GM19239 (cell line): ENCODE results near the gene FAM174B.

ENCODE experiments used
- DNase-seq: peaks from one replicate; pipeline ENCODE4 v3.0.0; 2011; ENCODE audit warnings: low spot score; ENCODE audit not compliant: insufficient read length
- FAIRE-seq: peaks from 2 replicates; lab custom pipeline; 2011; peaks lifted over from hg19 to GRCh38; lab: Jason Lieb, UNC

The FAM174B gene

DNA sequence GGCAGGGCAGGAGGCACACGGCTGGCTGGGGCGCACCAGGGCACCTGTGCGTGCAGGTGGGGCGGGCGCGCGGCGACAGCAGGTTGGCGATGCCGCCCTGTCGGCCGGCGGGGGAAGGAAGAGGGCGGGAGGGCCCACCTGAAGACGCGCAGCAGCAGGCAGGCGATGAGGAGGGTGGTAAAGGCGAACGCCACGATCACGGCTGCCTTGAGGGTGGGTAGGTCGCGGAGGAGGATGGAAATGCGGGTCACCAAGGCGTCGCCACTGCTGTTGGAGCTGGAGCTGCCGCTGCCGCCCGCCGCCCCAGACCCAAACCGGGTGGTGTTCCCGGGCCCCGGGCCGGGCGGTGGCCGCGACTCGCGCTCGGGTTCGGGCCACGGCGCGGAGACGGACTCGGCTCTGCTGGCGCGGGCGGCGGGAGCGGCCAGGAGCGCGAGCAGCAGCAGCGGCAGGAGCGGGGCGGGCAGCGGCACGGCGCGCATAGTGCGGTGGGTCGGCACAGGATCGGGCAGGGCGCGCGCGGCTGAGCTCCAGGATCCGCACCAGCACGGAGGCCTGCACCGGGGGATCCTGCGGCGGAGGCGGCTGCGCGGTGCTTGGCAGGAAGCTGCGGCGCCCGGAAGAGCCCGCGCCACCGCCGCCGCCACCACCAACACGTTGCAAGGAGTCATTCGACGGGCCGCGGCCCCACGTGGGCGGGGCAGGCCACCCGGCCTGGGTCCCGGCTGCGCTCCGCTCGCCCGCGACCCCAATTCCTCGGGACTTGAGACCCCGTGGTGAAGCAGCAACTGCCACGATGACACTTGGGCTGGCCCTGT lies at the start of gene FAM174B:
FAM174B (minus strand) TSS at position 598 of the 818 bp plus-strand sequence.
- FAIRE-seq (no peak), DNase-seq (no peak)

DNA sequence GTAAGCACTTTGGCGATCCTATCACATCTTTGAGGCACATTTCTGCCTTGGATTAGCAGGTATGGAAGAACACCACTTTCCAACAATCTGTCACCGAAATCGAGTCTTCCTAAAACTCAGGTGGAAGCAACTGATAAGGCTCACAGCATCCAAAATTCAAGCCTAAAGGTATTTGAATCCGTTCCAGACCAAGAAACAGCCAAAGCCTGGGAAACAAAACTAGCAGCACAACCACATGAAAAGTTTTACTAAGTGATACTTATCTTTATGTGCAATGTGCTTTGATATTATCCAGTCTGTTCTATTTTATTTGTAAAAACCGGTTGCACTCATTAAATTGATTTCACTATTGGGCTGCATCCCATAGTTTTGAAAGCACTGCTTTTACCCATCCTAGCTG lies 40.5 kb upstream of the FAM174B start:
- DNase-seq (no peak), FAIRE-seq (no peak)

DNA sequence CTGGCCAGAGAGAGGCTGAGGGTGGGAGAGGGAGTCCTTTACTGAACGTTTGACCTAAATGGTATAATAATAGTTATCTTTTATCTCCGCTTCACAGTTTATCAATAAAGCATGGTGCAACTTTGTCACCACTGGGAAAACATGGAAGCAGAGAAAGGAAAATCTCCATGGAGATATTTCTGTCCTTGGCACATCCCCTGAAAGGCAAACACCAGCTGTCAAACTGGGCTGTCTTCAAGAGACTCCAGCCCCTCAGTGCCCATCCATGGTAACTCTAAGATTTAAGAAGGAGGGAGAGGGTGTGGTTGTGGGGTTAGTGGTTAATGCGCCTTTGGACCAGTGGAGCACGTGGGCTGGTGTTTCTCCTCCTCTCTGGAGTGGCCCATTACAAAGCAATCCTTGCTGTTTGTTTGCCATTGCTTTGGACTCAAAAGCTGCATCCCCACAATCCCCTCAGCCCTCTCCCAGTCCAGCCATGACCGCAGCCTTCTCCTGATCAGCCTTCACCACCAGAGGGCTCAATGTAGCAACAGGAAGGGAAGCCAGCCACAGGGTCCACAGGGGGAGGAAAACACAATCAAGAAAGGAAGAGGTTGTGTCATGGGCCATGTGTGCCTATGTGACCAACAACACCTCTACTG lies 38.2 kb upstream of the FAM174B start:
- FAIRE-seq (no peak), DNase-seq (no peak)

DNA sequence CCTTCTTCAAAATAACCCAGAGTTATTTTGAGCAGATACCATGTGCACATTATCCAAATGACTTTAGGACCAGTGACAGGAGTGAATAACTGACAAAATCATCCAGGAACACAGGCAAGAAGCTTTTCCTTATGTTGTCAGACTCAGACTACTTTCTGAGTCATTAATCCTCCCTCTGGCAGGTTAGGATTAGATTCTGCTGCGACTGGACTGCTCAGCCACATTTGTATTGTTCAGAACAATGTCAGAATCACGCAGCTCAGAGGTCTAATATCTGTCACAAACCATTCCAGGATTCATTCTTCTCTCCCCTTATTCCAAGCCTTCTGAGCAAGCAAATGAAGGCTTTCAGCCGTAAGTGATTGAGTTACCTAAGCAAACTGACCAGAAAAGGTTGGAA lies 34.8 kb upstream of the FAM174B start:
- DNase-seq (no peak), FAIRE-seq (no peak)

DNA sequence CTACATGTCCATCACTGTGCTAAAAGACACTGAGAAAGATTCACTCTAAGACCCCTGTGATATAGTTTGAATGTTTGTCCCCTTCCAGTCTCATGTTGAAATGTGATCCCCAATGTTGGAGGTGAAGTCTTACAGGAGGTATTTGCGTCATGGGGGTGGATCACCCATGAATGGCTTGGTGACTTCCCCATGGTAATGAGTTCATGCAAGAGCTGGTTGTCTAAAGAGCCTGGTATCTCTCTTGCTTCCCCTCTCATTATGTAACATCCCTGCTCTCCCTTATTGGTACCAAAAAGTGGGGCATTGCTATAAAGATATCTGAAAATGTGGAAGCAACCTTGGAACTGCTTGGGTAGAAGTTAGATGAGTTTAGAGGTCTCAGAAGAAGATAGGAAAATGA lies 32.2 kb upstream of the FAM174B start:
- DNase-seq (no peak), FAIRE-seq (no peak)

DNA sequence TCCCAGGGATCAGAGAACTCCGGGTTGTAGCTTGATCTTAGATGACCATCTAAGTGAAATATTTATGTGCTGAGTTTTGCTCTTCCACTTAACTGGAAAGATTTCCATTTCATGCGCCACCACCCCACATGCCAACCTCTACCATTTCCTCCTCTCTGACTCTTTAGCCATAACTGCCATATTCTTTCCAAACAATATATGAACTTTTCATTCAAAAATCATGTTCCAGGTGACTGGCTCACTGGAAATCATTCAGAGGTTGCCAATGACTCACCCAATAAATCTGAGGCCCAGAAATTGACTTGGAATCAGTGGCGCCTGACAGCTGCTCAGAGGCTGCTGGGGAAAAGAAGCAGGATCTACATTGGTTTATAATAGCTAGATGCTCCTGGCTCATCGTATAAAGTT lies 31.6 kb upstream of the FAM174B start:
- FAIRE-seq, result no peak

DNA sequence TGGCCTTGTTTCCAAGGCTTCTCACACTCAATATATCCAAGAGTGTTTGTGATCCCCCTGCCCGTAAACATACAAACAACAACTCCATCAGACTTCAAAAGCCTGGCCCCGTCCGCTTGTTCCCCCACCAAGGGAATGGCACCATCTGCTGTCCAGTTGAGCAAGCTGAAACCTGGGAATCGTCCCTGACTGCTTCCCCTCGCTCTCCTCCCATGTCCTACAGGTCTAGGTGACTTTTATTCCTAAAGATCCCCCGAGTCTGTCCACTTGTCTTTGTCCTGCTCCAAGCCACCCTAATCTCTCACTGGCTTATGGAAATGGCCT lies 27.9 kb upstream of the FAM174B start:
- FAIRE-seq (no peak), DNase-seq (no peak)

More for the DNA sequence above, 31.6 kb upstream of the FAM174B start:
- no peak for DNase-seq

DNA sequence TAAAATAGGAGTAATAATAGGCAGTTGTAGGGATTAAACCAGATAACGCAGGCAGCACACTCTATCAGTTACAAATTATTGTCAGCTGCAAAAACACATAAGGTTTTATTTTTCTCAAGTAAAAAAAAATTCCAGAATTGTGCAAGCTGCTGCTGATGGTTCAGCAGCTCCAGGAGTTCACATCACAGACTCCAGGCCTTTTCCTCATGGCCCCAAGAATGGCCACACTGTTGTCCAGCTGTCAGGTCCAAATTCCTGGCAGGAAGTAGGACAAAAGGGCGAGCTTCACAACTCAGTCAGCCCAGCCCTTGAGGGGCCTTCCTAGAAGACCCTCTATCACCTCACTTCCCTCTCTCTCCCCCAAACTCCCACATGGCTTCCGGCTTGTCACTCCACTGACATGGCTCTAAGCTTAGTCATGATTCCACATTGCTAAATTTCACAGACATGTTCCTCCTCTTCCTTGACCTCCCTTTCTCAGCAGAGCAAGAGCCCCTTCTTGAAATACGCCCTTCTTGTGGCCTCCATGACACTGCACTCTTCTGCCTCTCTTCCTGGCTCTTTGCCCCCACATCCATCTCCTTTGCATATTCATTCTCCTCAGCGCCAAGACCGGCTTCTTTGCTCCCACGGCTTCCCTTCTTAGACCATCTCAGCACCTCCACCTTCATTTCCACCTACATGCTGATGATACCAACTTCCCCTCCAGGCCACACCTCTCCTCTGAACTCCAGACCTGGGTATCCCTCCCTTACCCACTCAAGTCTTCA lies 27.4 kb upstream of the FAM174B start:
- DNase-seq, result no peak
- FAIRE-seq, result no peak

DNA sequence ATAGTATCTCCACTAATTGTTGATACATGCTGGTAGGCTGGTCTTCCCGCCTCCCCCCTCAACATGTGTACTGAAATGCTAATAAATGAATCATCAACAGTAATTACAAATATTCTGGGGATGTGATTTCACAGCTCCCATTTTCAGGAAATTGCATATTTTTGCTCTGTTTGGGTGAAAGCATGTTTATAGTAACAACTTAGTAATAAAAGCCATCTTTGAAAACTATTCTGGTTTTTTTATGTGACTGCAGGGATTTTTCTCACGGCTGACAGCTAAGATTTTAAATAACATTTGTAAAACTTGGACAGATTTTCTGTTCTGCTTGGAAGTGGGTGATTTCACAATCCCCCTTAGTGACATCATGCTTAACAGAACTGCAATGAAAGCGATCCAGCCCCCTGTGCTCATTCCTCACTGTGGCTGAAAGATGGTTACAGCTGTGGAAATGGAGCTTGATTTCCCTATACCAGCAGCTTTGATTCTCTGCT lies 25.6 kb upstream of the FAM174B start:
- FAIRE-seq, result no peak
- DNase-seq, result no peak

DNA sequence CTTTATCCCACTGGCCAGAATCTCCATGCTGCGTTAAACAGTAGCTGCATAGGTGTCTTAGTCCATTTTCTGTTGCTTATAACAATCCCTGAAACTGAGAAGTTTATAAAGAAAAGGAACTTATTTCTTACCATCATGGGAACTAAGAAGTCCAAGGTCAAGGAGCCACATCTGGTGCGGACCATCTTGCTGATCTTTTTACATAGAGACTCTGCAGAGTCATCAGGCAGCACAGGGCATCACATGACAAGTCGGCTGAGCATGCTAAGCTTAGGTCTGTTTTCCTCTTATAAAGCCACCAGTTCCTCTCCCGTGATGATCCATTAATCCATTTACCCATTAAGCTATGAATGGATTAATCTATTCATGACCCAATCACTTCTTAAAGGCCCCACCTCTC lies 22.4 kb upstream of the FAM174B start:
- FAIRE-seq, result no peak
- no peak for DNase-seq

DNA sequence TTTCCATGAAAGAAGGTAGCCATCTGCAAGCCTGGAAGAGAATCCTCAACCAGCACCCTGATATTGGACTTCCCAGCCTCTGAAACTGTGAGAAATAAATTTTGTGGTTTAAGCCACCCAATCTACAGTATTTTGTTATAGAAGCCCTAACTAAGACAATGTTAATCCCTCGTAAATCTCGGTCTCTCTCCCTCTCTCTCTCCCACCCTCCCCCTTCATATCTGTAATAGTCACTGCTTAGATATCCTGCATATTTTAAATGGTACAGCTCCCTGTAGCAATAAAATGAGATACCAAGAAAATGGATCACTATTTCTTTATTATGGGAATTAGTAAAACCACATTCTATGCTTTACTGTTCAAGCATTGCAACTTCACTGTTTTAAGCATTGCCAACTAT lies 21.0 kb upstream of the FAM174B start:
- no peak for DNase-seq
- FAIRE-seq, result no peak

DNA sequence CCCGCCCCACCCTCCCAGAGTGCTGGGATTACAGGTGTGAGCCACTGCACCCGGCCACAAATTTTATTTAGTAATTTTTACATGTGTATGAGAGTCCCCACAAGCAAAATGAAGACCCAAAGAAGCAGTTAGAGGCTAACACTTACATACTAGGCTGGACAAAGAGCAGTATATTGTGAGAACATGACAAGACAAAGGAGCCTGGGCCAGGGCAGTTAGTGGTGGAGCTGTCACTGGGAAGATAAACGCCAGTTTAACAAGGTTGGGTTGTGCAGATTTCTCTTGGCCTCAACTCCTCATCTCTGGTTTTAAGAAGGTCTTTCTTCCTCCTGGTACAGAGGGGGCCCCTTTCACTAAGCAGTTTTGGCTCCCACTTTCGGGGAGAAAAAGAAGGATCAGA lies 19.9 kb upstream of the FAM174B start:
- DNase-seq (no peak), FAIRE-seq (no peak)

DNA sequence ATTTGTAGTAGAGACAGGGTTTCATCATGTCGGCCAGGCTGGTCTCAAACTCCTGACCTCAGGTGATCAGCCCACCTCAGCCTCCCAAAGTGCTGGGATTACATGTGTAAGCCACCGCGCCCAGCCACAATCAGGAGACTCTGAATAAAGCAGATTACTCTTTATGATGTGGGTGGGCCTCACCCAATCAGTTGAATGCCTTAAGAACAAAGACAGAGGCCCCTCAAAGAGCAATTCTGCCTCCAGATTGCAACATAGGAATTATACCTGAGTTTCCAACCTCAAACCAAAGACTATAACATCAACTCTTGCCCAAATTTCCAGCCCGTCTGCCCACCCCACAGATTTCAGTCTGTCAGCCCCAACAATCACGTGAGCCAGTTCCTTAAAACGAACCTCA lies 18.8 kb upstream of the FAM174B start:
- FAIRE-seq, result no peak
- no peak for DNase-seq

DNA sequence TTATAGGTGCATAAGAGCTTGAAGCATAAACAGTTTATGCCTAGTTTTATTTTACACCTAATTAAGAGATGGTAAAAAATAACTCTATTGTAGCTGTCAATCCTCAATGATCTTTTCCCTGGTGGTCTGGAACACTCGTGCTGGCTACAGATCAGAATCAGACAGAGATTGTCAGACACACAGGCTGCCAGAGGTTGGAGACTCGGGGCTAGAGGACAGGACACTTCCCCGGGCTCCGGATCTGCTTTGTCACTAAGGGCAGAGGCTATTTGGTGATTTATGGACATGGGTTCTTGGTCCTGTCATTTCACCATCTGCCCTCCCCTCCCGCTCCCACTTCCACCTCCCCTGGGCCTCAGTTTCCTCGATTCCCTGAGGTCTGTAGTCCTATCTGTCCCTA lies 16.5 kb upstream of the FAM174B start:
- DNase-seq, result no peak
- no peak for FAIRE-seq

DNA sequence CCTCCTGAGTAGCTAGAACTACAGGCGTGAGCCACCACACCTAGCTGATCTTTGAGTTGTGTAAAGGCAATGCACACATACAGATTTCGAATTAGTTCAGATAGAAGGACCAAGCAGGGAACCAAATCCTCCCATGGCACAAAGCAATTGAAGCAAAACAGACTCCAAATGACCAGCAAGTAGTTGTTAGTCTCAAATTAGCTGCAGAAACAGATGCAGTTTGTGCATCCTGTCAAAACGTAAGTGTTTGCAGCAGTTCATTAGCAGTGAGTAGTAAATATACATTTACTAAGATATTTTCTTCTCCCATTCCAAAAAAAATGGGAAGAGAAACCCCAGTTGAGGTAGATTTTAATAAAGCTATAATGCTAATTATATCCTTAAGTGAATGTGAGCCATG lies 15.8 kb upstream of the FAM174B start:
- FAIRE-seq, result no peak
- no peak for DNase-seq

DNA sequence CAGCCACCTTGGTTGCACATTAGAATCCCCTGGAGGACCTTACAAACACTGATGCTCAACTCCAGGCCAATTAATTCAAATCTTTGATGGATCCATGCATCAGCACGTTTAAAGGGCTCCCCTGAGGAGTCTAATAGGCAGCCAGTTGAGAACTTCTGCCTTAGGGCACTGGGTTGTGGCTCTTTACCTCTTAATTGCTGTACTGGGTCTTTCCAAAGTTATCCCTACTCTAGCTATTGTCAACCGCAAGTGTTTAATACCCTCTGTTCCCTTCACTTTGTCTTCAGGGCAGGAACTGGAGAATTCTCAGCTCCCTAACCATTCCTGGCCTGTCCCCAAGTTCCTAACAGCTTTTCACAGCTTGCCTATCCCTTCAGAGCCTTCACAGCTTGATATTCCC lies 15.0 kb upstream of the FAM174B start:
- FAIRE-seq, result no peak
- DNase-seq, result no peak

DNA sequence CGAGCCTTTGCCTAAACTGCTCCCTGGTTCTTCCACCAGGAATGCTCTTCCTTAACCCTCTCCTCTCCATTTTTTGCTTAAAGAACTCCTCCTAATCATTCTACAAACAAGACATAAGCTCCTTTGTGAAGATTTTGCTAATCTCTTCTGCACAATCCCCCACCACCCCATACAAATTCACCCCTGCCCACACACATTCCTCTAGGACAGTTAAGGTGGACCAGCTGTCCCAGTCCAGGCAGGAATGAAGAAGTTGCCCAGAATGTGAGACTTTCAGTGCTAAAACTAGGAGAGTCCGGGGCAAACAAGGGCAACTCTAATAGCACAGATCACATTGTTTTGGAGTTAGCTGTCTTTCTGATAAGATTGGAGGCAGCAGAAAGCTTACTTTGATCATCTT lies 13.9 kb upstream of the FAM174B start:
- DNase-seq (no peak), FAIRE-seq (no peak)

DNA sequence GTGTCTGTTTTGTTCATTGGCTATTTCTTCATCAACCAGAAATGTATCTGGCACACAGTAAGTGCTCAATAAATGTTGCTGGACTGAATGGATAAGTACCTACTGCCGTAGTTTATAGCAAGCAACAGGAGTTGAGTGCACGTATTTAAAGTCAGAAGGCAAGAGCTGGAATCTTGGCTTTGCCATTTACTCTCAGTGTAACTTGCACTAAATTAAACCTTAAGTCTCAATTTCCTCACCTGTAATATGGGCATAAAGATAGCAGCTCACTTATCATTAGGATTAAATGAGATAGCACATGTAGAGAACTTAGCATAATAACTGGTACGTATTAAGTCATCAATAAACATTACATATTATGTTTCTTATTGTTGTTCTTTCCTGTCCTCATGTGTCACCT lies 13.0 kb upstream of the FAM174B start:
- FAIRE-seq (no peak), DNase-seq (no peak)

DNA sequence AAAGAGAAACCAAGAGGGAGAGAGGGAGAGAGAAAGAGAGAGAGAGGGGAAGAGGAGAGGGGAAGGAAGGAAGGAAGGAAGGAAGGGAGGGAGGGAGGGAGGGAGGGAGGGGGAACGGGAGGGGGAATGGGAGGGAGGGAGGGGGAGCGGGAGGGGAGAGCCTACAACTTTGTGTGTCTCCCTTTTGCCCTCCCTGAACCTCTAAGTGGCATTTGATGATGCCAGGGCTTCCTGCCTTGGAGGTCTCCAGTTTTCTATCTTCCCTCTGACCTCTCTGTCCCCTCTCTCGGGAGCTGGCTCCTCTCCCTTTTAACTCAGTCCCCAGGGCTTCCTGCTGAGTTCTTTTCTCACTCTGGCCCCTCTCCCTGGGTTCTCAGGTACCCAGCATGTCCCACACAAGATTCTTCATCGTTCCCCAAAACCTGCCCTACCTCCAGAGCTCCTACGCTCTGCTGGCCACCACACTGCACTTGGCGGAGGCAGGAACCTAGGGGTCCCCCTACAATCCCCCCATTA lies 12.5 kb upstream of the FAM174B start:
- DNase-seq, result no peak
- no peak for FAIRE-seq

DNA sequence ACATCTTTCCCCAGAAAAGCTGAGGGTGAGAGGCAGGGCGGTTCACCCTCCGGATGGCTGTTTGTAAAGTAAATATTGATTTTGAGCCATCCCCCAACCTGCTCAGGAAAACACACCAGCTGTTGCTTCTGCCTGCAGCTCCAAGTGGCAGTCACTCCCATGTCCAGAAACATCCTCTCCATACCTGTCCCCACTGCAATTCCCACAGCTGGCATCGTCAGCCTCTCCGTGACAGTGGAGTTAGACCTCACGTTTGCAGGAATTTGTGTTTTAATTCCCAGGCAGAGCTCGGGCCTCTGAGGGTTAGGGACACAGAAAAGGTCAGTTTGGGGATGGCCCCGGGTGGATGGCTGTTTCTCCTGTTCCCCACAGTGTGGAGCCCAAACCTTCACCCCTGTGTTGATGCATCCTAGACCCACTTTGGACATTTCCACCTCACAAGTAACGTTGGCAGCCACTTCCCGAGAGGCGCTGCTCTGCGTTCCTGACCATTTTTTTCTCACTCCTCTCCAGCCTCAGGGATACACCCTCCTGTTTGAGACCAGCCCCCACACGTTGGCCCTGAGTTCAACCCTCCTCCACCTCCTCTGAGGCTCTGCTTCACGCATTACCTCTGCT lies 11.8 kb upstream of the FAM174B start:
- DNase-seq (no peak), FAIRE-seq (no peak)

DNA sequence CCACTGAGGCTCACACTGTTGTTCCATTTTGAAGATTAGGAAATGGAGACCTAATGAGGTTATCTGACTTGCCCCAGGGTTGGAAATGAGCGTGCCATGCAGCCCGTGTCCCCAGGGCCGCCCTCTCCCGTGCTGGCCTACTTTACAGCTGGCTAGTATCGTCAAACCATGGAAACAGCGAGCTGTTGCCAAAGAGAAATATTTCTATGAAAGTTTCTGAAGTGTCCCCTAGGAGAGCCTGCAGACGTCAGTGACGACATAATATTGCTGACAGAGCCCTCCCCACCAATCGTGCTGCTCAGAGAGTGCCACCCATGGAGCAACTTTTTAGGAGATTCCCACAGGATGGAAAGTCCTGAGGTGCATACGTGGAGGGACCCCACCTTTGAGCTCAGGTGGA lies 11.2 kb upstream of the FAM174B start:
- DNase-seq (no peak), FAIRE-seq (no peak)
